ENCODE data around the gene ARVCF.
"Not testable (repeated sequence)": the region's sequence is repeated elsewhere in the genome, so short reads cannot be mapped to it uniquely, and the experiment has no call there.

ARVCF gene

DNA sequence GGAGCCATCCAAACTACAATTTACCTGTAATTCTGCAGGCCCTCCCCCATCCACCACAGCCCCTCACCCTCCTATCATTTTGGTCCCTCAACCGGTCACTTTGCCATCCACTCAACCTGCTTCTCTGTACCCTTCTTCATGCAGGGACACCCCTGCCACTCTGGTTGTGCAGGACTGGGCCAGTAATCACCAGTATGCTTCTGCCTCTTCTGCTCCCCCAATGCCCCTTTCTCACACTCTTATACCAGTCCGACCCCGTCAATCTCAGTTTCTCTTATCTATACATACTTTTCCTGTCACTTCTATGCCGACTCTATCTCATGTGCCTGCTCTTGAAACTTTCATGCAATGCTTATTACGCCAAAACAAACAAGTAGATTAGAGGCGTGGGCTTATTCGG, 80.1 kb downstream of the ARVCF start:
- no peak for DNase-seq (ENCODE audit: low read depth, low spot score)

DNA sequence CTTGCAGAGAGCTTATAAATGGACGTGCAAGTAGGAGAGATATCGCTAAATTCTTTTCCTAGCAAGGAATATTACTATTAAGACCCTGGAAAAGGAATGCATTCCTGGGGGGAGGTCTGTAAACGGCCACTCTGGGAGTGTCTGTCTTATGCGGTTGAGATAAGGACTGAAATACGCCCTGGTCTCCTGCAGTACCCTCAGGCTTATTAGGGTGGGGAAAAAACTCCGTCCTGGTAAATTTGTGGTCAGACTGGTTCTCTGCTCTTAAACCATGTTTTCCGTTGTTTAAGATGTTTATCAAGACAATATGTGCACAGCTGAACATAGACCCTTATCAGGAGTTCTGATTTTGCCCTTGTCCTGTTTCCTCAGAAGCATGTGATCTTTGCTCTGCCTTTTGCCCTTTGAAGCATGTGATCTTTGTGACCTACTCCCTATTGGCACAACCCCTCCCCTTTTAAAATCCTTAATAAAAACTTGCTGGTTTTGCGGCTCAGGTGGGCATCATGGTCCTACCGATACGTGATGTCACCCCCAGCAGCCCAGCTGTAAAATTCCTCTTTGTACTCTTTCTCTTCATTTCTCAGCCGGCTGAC, 81.4 kb downstream of the ARVCF start:
- not testable (repeated sequence) for DNase-seq (ENCODE audit: low read depth, low spot score)

DNA sequence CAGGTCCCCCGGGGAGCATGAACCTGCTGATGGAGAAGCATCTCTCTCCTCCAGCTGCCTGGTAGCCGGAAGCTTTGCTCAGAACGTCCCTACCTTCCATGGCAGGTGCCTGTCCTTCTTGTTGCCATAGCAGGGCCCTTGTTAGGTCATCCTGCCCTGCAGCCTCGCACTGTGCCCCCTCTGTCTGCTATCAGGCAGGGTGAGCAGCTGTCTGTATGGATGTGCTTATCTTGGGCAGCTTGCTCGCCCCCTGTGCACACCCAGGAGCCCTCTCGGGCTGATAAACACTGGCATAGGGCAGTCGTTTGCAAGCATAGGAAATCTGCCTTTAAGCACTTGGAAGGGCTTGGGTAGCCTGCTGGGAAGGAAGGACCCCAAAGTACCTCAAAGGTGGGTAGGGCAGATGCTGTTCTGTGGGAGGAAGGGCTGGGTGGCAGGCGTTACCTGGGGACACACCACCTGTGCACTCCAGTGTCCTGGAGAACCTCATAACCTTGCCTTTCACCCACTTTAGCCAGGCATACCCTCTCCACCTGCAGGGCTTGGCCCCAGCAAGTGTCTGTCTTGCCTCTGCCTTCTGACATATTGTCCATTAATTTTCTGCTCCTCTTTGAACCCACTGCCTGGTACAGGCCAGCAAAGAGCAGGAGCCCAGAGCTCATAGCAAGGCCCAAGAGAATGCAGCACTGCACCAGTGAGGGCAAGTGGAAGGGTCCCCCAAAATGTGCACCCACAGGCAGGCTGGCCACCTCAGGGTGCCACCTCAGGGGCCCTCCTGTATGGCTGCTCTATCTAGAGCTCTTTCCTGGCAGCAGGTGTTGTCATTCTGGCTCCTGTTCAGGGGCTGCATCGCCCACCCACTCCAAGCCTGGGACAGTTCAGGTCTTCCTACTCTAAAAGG, 83.0 kb downstream of the ARVCF start:
- DNase-seq (ENCODE audit: low read depth, low spot score): no peak

DNA sequence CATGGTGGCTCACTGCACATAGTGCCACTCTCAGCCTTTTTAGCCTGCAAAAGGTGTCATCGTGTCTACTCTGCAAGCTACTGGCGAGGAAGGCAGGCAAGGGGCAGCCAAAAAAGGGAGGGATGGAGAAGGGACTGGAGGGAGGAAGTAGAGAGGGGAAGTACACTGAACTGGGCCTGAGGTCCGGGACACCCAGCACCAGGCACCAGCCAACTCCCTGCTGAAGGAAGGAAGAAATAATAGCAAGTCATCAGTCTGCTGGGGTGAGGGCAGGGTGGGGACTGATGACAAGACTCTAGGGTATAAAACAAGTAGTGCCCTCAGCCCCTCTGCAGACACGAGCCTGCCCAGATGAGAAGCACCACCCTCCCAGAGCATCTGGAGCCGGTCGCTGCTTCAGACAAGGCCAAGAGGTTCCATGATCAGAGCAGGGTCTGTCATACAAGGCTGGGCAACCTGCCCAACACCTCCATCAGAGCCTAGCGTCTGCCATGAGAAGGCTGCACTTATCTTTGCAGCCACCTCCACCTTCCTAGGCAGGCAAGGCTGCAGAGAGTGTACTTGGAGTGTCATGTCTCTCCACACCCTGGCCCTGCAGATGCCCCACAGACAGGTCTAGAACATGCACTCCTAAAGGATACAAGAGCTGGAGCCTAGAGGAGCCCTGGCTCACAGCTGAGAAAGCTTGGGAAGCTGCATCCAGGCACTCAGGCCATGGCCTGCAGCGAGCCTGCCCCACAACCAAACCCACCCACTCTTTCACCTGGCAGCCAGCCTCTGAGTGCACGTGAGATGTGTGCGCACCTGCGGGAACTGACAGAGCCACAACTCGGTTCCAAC, 84.0 kb downstream of the ARVCF start:
- no peak for DNase-seq (ENCODE audit: low read depth, low spot score)

DNA sequence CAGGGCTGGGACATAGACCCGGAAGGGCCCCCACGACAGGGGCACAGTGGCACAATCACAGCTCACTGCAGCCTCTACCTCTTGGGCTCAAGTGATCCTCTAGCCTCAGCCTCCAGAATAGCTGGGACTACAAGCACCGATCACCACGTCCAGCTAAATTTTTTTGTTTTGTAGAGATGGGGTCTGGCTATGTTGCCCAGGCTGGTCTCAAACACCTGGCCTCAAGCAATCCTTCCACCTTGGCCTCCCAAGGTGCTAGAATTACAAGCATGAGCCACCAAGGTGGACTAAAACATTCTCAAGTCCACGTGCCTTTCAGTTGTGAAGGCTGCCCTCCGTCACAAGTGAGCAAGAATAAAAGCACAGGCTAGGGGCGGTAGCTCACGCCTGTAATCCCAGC, 85.1 kb downstream of the ARVCF start:
- DNase-seq (ENCODE audit: low read depth, low spot score): no peak

DNA sequence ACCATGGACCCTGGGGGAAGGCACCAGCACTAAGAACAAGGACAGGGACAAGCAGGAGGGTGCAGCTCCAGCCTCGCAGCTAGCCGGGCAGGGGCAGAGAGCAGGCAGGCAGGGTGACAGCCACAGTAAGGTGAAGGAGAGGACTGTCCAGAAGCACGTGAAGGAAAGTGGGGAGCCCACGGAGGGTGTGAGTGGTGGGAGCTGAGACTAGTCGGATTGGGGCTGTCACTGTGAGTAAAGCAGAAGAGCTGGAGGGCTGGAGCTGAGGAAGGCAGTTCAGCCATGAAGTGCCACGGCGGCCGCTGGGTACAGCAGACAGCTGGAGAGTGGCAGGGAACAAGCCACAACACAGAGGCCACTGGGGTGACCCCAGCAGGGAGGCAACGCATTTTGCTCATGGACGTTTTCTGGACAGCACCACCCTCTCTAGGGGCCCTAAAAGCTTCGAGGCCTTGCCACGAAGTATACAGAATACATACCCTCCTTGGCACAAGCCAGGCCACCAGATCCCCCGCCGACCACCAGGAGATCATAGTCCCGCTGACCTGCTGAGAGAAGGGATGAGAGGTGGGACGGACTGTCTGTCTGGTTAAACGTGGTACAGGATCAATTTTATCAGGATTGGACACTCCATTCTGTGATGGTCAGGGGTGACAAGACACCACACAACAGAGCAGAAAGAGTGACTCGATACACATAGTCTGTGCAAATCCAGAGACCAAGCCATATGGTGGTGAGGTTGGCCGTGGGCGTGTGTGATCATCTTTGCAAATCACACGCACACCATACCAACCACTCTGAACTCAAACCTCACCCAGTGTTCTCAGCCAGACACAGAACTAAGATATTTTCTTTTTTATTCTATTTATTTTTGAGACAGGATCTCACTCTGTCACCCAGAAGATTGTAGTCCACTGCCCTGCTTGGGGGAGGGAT, 85.8 kb downstream of the ARVCF start:
- no peak for DNase-seq (ENCODE audit: low read depth, low spot score)

DNA sequence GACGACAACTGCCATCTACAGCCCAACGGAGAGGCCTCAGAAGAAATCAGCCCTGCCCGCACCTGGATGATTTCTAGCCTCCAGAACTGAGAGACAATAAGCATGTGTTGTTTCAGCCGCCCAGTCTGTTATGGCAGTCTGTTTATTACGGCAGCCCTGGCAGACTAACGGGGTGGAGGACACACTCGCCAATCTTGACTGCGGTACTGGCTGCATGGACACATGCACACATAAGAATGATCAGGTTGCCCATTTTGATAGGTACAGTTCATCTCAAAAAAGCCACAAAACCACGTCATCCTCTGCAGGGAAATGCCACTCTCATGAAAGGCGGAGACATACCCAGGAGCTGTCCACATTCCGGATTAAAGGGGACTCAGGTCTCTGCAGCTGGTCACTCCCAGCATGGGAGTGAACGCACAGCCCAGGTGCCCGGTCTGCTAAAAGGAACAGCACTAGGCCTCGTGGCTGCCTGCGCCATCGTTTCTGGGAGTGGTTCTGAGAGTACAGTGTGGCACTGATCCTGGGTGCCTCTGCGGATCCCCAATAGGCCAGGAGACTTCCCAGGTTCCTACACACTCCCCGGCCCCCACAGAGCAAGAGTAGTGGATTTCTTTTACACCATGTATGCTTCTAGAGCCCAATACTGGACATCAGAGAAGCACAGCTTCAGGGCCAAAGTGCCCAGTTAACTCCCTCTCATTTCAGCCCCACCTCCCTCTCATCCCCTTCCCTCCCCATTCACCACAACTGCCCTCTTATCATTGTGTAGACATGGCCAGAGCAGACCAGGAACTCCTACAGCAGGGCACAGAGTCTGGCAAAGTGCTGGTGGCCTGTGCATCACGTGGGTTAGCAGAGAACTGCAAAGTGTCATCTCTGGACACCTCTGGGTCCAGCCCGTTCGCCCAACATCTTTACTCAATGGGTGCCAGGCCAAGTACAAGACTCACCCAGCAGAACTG, 86.8 kb downstream of the ARVCF start:
- no peak for DNase-seq (ENCODE audit: low read depth, low spot score)

DNA sequence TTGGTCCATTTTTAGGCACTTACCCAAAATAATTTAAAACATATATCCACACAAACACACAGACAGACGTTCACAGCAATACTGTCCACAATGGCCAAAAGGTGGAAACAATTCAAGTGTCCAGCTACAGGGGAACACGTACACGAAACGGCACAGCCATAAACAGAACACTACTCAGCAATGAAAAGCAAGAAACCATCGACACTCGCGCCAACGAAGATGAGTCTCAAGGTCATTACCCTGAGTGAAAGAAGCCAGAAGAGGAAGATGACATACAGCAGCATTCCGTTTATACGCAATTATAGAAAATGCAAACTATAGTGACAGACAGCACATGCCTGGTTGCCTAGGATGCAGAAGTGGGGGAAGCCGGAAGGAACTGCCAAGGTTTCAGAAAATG, 88.4 kb downstream of the ARVCF start:
- DNase-seq (ENCODE audit: low read depth, low spot score): no peak

DNA sequence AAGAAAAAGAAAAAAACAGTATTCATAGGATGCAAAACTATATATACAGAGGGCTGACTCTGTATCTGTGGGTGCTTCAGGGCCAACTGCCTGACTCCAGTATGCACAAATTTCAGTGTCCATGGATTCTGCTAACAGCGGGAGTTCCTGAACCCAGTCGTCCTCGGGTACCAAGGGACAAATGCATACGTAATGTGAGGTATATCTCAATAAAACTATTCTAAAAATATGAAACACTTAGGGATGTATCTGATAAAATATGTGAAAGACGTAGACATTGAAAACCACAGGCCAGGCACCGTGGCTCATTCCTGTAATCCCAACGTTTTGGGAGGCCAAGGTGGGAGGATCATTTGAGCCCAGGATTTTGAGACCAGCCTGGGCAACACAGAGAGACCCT, 88.9 kb downstream of the ARVCF start:
- no peak for DNase-seq (ENCODE audit: low read depth, low spot score)

DNA sequence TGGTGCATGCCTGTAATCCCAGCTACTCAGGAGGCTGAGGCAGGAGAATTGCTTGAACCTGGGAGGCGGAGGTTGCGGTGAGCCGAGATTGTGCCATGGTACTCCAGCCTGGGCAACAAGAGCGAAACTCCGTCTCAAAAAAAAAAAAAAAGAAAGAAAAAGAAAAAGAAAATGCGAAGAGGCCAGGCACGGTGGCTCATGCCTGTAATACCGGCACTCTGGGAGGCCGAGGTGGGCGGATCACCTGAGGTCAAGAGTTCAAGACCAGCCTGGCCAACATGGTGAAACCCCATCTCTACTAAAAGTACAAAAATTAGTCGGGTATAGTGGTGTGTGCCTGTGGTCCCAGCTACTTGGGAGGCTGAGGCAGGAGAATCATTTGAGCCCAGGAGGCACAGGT, 90.6 kb downstream of the ARVCF start:
- DNase-seq (ENCODE audit: low read depth, low spot score): not testable (repeated sequence)

DNA sequence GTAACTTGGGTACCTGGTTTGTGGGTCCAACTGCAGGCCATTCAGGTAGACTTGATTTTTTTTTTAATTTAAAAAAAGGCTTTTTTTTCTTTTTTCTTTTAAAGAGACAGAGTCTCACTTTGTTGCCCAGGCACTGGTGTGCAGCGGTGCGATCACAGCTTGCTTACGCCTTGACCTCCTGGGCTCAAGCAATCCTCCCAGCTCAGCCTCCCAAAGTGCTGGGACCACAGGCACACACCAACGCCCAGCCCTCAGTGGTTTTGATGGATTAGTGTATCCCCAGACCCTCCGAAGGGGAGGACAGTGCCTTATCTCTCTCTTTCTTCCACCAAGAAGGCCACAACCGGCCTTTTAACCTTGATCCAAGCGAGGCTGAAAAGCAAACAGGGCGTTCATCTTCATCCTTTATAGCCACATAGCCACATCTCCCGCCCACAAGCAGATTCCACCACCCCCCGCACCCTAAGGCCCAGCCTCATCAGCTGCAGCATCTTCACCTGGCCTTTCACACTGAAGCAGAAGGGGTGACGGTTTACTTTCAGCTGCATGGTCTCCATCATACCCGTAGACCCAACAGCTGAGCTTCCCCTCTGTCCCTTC, 92.6 kb downstream of the ARVCF start:
- no peak for DNase-seq (ENCODE audit: low read depth, low spot score)

DNA sequence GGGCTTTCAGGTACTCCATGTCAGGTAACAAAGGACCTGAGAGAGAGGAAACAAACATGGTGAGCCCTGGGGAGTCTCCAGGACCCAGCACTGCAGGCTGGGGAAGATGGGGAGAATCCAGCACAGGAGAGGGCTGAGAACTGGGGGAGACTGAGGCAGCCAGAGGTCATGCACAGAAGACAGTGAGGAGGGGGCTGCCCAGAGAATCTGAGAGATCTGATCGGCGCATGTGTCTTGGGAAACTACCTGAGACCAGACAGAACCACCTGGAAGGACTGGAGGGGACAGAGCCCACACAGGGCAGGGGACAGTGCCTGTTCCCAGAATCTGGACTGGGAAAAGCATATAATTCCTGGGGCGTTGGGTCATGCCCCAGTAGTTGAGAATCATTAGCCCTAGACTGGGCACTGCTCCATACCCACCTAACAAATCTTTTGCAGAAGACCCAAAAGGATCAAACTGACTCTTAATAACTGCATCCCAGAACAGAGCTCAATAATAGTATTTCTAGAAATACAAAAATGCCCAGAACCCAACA, 95.0 kb downstream of the ARVCF start:
- DNase-seq (ENCODE audit: low read depth, low spot score): no peak
